Amniotic epithelial cell (primary cell): ENCODE results near the gene PLXNB2.
"Not testable (repeated sequence)": the region's sequence is repeated elsewhere in the genome, so short reads cannot be mapped to it uniquely, and the experiment has no call there.

Experiments used
- DNase-seq: peaks from one replicate; pipeline ENCODE4 v3.0.0-alpha.2; 2010; ENCODE audit warnings: low read depth

PLXNB2 gene

GRCh38 chr22:50306753-50307749 is at the start of gene PLXNB2:
Gene PLXNB2 (minus strand): TSS chr22:50307646. CDS start chr22:50290584, 17,062 bp downstream.
- DNase-seq = peak; percentile 85

GRCh38 chr22:50357222-50357621 is 49.8 kb upstream of the PLXNB2 start:
- no peak for DNase-seq

GRCh38 chr22:50356186-50356585 is 48.7 kb upstream of the PLXNB2 start:
- DNase-seq = no peak

- no peak for DNase-seq
These were observed 40.6 kb upstream of the PLXNB2 start for GRCh38 chr22:50348058-50348457.

GRCh38 chr22:50347157-50347556 is 39.7 kb upstream of the PLXNB2 start:
- no peak for DNase-seq

- DNase-seq = no peak
These were observed 39.0 kb upstream of the PLXNB2 start for GRCh38 chr22:50346470-50346869.

GRCh38 chr22:50343541-50343935 is 36.1 kb upstream of the PLXNB2 start:
- DNase-seq = no peak

- peak; percentile 44 for DNase-seq
These were observed 35.5 kb upstream of the PLXNB2 start, which contains the start of gene PPP6R2 for GRCh38 chr22:50342651-50343540. Gene PPP6R2 (plus strand): TSS chr22:50343327. CDS start chr22:50393909, 50,582 bp downstream.

- DNase-seq = peak; percentile 71
These were observed 34.7 kb upstream of the PLXNB2 start for GRCh38 chr22:50341977-50342650.

- DNase-seq = peak; percentile 32
These were observed 32.8 kb upstream of the PLXNB2 start for GRCh38 chr22:50339945-50340879.

- DNase-seq = peak; percentile 32
These were observed 31.5 kb upstream of the PLXNB2 start for GRCh38 chr22:50338860-50339462.

GRCh38 chr22:50338042-50338573 is 30.7 kb upstream of the PLXNB2 start:
- no peak for DNase-seq

- DNase-seq = no peak
These were observed 30.0 kb upstream of the PLXNB2 start for GRCh38 chr22:50337262-50338041.

- not testable (repeated sequence) for DNase-seq
These were observed 27.0 kb upstream of the PLXNB2 start for GRCh38 chr22:50334433-50334832.

- DNase-seq = peak; percentile 71
These were observed 21.8 kb upstream of the PLXNB2 start for GRCh38 chr22:50329236-50329635.

- no peak for DNase-seq
These were observed 20.2 kb upstream of the PLXNB2 start for GRCh38 chr22:50327711-50328019.

- DNase-seq = peak; percentile 56
These were observed 19.7 kb upstream of the PLXNB2 start, which contains the start of gene DENND6B for GRCh38 chr22:50326956-50327710. Gene DENND6B (minus strand): TSS chr22:50327012. CDS start chr22:50326988, 24 bp downstream.

GRCh38 chr22:50326225-50326955 is 18.9 kb upstream of the PLXNB2 start:
- DNase-seq = no peak
